EL (cell line): Measurements from ENCODE around the gene IFT22.
"Not testable (repeated sequence)": the region's sequence is repeated elsewhere in the genome, so short reads cannot be mapped to it uniquely, and the experiment has no call there.

Experiments used
- DNase-seq: peaks from one replicate; pipeline ENCODE4 v3.0.0-alpha.2; 2016

The IFT22 gene

DNA sequence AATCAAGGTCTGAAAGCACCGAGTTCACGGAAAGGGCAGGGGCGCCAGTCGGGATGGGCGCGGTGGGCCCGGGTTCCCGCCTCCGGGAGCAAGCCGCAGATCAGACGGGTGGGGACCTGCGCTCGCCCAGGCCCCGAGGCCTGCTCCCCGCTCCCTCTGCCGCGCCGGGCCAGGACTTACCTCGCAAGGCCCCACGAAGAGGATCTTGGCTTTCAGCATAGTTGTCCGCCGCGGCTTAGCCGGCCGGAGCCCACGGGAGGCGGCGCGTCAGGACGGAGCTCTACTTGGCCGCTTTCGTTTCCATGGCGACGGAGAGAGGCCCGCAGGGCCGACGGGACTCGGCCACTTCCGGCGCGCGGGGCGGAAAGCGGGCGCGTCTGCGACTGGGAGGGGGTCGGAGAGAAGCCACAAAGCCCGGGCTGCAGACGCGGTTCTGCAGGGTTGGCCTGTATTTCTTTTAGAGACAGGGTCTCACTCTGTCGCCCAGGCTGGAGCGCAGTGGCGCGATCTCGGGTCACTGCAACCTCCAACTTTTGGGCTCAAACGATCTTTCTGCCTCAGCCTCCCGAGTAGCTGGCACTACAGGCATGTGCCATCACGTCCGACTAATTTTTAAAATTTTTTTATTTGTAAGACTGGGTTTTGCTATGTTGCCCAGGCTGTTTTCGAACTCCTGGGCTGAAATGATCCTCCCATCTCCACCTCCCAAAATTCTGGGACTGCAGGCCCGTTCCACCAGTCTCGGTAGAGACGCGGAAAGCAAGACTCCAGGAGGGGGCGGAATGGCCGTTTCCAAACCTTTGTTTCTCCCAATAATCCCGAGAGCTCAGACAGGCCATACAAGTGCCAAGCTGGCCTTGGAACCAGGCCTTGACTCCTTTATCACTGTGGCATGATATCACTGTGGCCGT, at the start of gene IFT22:
Gene IFT22, minus strand, starts transcription at position 322 of the 911 bp plus-strand sequence. Its CDS starts 103 bp downstream, at position 219.
- peak; percentile 91 for DNase-seq

DNA sequence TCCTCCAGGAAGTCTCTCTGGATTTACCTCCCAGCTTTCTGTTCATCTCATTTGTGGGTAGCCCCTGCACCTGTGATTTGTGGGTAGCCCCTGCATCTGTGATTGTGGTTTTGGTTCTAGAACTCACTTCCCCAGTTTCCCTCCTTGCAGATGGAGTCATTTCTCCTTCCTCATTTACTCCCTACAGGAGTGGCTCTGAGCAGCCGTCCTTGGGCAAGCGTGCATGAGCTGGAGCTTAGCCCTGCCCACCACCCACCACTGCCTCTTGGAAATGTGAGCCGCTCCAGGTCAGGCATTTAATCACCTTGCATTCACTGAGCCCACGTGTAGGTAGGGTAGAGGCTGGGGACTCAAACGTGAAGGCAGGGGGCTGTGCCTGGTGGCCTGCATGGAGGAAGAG, 49.2 kb upstream of the IFT22 start:
- no peak for DNase-seq

DNA sequence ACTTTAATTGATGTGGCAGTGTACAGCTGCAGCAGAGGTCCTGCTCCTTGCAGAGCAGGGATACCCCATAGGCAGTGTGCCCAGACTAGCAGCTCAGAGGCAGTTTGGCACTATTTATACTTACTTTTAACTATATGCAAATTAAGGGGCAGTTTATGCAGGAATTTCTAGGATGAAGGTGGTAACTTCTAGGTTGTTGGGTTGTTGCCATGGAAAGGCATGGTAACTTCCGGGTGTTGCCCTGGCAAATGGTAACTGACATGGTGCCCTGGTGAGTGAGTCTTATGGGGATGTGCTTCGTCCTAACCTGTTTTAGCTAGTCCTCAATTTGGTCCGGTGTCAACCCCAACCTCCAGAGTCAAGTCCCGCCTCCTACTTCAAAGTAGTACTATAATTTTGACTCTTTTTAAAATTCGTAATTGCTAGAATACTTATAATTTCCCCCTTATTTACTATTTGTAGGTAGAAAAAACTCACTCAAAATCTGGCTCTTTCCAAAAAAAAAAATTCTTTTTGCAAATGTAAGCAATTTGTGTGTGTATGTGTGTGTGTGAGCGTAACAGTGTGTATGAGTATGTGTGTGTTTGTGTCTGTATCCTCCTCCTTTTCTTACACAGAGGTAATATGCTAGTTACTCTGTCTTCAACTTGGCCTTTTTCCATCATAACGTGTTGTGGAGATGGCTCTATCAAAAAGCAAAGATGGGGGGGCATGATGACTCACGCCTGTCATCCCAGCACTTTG, 47.0 kb upstream of the IFT22 start:
- no peak for DNase-seq

DNA sequence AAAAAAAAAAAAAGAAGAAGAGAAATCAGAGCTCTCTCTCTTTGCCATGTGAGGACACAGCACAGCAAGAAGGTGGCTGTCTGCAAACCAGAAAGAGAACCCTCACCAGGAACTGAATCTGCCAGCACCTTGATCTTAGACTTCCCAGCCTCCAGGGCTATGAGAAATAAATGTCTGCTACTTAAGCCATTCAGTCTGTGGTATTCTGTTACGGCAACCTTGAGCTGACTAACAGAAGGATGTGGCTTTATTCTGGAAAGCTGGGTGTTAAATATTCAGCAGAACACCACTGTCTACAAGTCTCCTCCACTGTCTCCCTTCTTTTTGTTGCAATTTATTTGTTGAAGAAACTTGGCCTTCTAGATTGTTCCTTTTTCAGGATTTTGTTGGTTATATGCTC, 46.1 kb upstream of the IFT22 start:
- DNase-seq, result no peak

DNA sequence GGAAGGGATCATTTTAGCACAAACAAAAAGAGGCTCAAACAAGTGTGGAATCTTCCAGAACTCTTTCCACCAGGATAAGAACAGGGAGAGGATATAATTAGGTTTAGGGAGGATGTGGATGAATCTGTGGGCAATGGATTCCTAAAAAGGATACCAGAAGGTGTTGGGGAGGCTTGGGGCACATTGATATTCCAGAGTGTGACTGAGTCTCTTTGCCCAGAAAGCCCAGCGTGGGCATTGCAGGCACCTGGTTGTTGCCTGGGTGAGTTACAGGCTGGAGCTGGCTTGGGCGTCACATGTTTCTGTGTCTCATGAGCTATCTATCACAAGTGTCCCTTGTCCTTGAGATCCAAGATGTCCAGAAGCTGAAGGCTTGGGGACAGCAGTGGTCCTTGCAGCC, 44.3 kb upstream of the IFT22 start:
- no peak for DNase-seq

DNA sequence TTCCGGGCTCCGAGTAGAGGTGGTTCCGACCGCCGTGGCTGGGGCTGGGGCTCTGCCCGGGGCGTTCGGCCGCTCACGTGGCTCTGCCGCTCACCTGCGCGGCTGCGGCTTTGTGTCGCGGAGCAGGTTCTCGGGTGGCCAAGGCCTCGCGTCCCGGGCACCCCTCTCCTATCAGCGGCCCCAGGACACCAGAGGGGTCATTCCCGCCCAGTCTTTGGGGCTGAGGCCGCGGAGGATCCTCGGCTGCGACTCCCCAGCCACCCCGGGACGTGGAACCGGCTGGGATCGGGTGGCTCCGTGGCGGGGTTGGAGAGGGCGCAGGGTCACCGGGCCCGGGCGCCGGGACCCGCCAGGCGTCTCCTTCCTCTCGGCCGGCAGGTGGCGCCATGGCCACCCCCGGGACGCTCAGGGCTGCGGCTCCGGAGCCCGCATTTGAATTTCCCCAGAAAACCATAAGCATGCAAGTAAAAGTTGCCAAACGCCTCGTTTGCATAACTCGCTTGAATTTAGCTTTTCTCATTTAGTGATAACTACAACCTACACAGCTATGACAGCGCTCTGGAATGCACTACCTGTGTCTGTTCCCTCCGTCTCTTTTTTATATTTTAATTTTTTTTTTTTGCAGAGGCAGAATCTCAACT, 42.2 kb upstream of the IFT22 start:
- peak; percentile 52 for DNase-seq

DNA sequence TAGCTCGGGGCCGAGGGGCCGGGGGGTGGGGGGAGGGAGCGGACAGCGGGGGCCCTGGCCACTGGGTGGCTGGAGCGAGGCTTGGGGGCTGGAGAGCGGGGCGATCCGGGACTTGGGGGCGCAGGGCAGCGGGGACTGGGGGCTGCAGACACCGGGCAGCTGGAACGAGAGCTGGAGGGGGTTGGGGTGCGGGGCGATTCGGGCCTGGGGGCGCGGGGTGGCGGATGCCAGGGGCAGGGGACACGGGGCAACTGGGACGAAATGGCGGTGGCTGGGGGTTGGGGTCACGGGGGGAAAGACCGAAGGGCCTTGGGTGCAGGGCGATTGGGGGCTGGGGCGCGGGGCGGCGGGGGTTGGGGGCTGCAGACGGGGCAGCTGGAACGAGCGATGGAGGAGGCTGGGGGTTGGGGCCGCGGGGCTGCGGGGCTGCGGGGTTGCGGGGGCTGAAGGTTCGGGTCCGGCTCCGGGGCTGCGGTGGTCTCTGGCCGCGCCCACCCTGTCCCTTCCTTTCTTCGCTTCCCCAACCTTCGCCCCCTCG, 41.7 kb upstream of the IFT22 start:
- no peak for DNase-seq

DNA sequence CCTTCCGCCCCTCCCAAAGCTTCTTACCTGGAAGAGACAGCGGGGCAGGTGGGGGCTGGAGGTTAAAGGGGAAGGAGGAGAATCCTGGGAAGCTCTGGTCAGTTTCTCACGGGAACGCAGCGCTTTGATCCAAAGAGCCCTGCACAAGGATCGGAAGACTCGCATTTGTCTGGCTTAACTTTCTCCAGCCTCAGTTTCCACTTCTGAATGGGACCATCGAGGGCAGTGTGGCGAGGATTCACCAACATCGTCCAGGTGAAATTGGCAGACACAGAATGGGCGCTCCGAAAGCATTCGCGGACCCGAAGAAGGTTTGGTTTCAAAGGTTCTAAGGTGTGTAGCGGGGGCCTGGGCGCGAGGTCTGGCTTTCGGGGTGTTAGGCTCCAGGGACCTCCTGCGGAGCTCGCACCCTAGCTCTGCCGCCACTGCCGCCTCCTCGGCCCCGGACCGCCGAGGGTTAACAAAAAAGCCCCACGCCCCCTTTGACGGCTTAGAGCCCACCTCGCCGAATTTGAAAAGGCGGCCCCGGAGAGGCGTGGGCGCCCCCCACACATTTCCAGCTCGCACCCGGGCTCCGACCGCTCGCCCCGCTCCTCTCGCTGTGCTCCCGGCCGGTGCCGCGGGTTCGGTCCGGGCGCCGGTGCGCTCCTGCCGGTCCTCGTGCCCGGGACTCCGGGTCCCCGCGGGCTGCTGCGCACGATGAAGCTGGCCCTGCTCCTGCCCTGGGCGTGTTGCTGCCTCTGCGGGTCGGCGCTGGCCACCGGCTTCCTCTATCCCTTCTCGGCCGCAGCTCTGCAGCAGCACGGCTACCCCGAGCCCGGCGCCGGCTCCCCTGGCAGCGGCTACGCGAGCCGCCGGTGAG, 41.0 kb upstream of the IFT22 start, which contains the start of gene COL26A1:
Gene COL26A1, plus strand, starts transcription at position 542 of the 862 bp plus-strand sequence. Its CDS starts 158 bp downstream, at position 700.
- peak; percentile 13 for DNase-seq

DNA sequence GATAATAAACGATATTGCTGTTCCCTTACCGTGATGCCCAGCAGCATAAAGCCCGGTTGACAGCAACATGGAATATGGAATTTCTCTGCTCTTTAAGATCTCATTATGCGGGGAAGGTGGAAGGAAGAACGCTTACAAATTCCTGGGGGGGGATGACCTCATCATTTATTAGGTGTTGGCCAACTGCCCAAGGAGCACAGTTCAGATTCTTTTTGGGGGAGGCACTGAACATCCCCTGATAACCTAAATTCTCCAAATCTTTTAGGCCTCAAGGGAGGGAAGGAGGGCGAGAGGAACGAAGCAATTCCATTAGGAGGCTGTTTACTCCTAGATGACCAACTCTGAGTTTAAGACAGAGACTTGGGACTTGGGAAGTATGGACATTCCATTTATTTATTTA, 35.8 kb upstream of the IFT22 start:
- no peak for DNase-seq

DNA sequence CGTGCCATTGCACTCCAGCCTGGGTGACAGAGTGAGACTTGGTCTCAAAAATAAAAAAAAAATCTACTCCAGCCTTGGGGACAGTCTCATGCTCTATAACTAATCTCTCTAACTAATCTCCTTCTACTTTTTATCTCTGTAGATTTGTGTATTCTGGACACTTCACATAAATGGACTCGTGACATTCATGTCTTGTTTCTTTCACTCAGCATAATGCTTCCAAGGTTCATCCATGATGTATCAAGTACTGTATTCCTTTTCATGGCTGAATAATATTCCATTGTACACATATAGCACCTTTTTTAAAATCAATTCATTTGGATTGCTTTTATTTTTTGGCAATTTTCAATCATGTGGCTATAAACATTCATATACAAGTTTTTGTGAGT, 31.3 kb upstream of the IFT22 start:
- no peak for DNase-seq

DNA sequence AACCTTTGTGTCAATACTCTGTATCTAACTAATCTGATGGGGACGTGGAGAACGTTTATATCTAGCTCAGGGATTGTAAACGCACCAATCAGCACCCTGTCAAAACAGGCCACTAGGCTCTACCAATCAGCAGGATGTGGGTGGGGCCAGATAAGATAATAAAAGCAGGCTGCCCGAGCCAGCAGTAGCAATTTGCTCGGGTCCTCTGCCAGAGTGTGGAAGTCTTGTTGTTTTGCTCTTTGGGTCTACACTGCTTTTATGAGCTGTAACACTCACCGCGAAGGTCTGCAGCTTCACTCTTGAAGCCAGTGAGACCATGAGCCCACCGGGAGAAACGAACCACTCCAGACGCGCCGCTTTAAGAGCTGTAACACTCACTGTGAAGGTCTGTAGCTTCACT, 27.7 kb upstream of the IFT22 start:
- not testable (repeated sequence) for DNase-seq

DNA sequence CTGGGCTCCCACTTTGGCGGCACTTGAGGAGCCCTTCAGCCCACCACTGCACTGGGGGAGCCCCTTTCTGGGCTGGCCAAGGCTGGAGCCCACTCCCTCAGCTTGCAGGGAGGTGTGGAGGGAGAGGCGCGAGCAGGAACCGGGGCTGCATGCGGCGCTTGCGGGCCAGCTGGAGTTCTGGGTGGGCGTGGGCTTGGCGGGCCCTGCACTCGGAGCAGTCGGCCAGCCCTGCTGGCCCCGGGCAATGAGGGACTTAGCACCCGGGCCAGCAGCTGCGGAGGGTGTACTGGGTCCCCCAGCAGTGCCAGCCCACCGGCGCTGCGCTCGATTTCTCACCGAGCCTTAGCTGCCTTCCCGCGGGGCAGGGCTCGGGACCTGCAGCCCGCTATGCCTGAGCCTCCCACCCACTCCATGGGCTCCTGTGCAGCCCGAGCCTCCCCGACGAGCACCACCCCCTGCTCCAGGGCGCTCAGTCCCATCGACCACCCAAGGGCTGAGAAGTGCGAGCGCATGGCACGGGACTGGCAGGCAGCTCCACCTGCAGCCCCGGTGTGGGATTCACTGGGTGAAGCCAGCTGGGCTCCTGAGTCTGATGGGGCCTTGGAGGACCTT, 26.9 kb upstream of the IFT22 start:
- DNase-seq, result not testable (repeated sequence)

DNA sequence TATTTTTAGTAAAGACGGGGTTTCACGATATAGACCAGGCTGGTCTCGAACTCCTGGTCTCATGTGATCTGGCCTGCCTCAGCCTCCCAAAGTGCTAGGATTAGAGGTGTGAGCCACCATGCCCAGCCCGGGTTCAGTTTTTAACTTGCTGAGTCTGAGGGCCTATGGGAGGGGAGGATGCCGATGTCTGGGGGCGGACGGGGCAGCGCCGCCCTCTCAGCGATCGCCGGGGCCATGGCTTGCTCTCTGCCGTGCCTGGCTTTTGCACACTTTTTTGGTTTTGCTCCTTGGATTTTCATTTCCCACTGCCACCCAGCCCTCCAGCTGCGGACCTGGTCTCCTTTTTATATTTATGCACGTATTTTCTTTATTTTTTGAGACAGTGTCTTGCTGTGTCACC, 25.9 kb upstream of the IFT22 start:
- DNase-seq, result no peak

DNA sequence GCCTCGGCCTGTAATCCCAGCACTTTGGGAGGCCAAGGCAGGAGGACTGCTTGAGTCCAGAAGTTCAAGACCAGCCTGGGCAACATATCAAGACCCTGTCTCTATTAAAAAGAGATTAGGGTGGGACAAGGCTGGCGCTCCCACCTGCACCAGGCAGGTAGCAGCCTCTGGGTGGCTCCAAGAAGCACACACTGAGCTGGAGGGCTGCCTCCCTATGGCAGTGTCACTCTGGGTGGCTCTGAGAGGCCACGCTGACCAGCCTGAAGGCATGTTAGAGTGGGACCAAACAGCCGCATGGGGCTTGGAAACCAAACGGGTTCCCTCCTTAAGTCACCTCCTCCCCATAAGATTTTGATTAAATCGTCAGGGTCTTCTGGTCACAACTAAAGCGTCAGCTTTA, 21.3 kb upstream of the IFT22 start:
- DNase-seq, result no peak

DNA sequence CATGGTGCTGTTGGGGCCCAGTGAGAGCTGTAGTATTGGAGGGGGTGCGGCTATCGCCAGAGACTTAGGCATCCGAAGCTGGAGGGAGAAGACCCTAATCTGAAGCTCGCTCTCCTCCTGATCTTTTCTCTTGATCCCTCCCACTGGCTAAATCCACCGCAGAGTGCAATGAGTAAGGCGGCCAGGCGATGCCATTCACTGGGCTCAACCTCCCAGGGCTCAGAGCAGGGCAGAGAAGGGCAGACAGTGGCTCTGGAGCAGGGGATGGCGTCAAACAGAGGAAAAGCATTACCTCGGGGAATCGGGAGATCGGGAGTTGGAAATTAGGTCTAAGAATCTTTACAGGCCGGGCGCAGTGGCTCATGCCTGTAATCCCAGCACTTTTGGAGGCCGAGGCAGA, 18.8 kb upstream of the IFT22 start:
- DNase-seq, result no peak

DNA sequence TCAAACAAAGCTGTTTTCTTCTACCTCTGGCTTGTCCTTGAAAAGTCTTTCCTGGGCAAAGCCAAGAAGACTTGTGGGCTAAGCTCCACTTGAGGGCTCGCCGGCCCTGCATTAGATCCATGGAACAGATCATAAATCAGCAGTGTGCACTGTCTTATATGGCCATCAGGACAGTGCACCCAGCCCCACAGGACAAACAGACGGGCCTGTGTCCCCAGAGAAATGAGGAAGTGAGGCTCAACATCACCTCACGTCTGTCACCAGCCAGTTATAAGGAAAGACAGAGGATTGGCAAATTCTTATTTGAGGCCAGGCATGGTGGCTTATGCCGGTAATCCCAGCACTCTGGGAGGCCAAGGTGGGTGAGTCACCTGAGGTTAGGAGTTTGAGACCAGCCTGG, 12.3 kb upstream of the IFT22 start:
- no peak for DNase-seq

DNA sequence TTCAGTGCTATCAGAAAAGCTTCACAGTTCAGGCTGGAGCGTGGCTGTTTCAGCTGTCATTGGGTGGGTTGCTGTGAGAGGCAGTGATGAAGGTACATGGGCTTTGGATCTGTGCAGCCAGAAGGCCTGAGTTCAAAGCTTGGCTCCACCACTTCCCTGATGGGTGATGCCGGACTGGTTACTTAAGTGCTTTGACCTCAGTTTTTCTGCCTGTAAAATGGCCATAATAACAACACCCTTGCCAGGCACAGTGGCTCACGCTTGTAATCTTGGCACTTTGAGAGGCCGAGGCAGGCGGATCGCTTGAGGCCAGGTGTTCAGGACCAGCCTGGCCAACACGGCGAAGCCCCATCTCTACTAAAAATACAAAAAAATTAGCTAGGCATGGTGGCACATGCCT, 10.4 kb upstream of the IFT22 start:
- DNase-seq, result no peak

DNA sequence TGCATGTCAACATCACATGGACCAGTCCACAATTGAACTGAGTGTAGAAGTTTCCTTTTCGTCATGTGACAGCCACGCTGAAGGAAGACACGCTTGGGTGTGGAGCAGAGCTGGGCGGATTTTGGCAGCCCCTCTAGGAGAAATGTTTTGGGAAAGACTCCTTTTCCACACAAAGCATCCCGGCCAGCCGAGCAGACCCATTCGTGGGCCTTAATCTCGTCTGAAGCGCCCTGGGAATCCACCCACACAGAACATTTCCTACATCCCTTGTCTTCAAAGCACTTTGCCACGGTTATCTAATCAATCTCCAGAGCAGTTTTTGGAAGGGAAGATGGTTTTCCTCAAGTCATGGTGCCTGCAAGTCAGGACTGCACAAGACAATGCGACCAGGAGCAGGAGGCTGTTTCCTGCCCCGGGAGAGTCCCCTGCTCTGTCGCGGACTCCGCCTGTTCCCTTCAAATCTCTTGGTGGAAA, 8.4 kb upstream of the IFT22 start:
- DNase-seq, result no peak

DNA sequence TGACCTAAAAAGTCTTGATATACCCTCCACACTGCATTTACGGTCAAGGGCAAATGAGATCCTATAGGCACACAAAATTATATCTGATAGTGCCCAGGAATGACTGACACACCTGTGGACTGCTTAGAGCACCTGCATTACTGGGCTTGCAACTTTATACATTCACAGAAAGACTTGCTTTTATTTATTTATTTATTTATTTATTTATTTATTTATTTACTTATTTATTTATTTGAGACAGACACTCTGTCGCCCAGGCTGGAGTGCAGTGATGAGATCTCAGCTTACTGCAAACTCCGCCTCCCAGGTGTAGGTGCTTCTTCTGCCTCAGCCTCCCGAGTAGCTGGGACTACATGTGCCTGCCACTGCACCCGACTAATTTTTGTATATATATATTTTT, 6.5 kb upstream of the IFT22 start:
- DNase-seq, result no peak

DNA sequence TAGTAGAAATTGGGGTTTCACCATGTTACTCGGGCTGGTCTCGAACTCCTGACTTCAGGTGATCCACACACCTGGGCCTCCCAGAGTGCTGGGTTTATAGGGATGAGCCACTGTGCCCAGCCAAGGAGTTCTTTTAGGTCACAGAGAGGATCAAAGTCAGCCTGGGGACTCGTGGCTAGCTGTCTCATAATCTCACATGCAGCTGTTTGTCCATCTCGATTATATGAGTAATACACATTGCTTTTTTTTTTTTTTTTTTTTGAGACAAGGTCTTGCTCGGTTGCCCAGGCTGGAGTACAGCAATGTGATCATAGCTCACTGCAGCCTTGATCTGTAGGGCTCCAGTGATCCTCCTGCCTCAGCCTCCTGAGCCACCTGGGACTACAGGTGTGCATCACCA, 2.2 kb downstream of the IFT22 start:
- no peak for DNase-seq

DNA sequence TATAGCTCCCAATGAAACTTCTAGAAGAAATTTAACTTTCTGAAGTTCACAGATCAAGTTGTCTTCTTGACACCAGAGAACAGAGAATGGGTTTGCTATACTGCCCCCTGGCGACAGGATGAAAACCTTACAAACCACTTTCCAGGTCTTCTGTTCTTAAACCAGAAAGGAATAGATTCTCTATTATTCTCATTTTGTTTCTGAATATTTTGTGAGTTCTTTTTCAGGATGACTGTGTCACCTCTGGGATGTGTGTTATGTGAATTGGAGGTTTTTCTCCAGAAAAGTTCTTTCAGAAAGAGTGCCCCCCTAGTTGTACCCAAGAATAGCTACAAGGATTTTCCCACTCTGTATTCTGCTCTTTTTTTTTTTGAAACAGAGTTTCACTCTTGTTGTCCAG, 6.3 kb downstream of the IFT22 start:
- DNase-seq, result peak; percentile 42
